ENCODE results near the gene SLFN5. TPM values are rescaled to one million over a fixed set of nuclear protein-coding genes. Genes with fewer than 3 reads are reported as not detected.
"Not testable (repeated sequence)": the region's sequence is repeated elsewhere in the genome, so short reads cannot be mapped to it uniquely, and the experiment has no call there.

The SLFN5 gene
- total RNA-seq, 1 experiment from 2014 or later: 17.3 TPM

- no peaks in the 10 kb centered on the region for H4K20me1 ChIP-seq (ENCODE audit: insufficient read depth)
- DNase-seq: no peak
- no peaks in the 10 kb centered on the region for H3K9me2 ChIP-seq (ENCODE audit: insufficient read depth)
- no peaks in the 10 kb centered on the region for H3K79me2 ChIP-seq (ENCODE audit: low read depth)
- no TSS peak for BruUV-seq (replicated peaks)
- no peak overlapping the region for H3K4me2 ChIP-seq
- no peak overlapping the region for H3K27ac ChIP-seq
- H2AFZ ChIP-seq: no peak overlapping the region
- H3F3A ChIP-seq (ENCODE audit: insufficient read depth, low read depth): no peaks in the 10 kb centered on the region
- H3K9me3 ChIP-seq (ENCODE audit: insufficient read depth, low read depth): no peaks in the 10 kb centered on the region
- H3K36me3 ChIP-seq (ENCODE audit: low read depth): no peaks in the 10 kb centered on the region
- H3K4me1 ChIP-seq (replicated peaks; ENCODE audit: insufficient read depth): no peaks in the 10 kb centered on the region
- no peak overlapping the region for H3K4me3 ChIP-seq
- peaks cover 32% of the 10 kb centered on the region for H3K27me3 ChIP-seq (ENCODE audit: insufficient read depth, low read depth)
- no peak for TF ChIP-seq EZH2 (IDR thresholded peaks at IDR 0.05; ENCODE audit: low read depth)
- TF ChIP-seq CTCF (conservative IDR thresholded peaks at IDR 0.05): no peak
- CTCF ChIA-PET: interaction anchor here (0.6 kb wide), 1 partner anchor 308 kb away, joined by 3 read pairs; no protein-coding TSS in a partner anchor
- intact Hi-C loops (cut with micrococcal nuclease; ENCODE audit: unreplicated experiment): no loop called here
- POLR2A ChIA-PET (ENCODE audit: unreplicated experiment): no interaction called here
Observed at GRCh38 chr17:35229638-35230037, 13.2 kb upstream of the SLFN5 start.

DNA sequence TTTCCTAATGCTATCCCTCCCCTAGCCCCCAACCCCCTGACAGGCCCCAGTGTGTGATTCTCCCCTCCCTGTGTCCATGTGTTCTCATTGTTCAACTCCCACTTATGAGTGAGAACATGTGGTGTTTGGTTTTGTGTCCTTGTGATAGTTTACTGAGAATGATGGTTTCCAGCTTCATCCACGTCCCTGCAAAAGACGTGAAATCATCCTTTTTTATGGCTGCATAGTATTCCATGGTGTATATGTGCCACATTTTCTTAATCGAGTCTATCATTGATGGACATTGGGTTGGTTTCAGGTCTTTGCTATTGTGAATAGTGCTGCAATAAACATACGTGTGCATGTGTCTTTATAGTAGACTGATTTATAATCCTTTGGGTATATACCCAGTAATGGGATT lies 8.6 kb upstream of the SLFN5 start:
- H3F3A ChIP-seq (ENCODE audit: insufficient read depth, low read depth); H3K27ac ChIP-seq; DNase-seq; H3K79me2 ChIP-seq (ENCODE audit: low read depth); H3K9me2 ChIP-seq (ENCODE audit: insufficient read depth); H4K20me1 ChIP-seq (ENCODE audit: insufficient read depth); H3K36me3 ChIP-seq (ENCODE audit: low read depth); H3K4me1 ChIP-seq (replicated peaks; ENCODE audit: insufficient read depth); POLR2A ChIA-PET (ENCODE audit: unreplicated experiment); intact Hi-C loops (cut with micrococcal nuclease; ENCODE audit: unreplicated experiment); BruUV-seq (replicated peaks); H3K4me2 ChIP-seq; H3K9me3 ChIP-seq (ENCODE audit: insufficient read depth, low read depth); H3K4me3 ChIP-seq; H2AFZ ChIP-seq; CTCF ChIA-PET: not testable (repeated sequence)
- H3K27me3 ChIP-seq (ENCODE audit: insufficient read depth, low read depth): peaks cover 15% of the 10 kb centered on the region

GRCh38 chr17:35235289-35235688 lies 7.6 kb upstream of the SLFN5 start:
- H3K9me2 ChIP-seq (ENCODE audit: insufficient read depth): no peaks in the 10 kb centered on the region
- intact Hi-C loops (cut with micrococcal nuclease; ENCODE audit: unreplicated experiment): no loop called here

More at GRCh38 chr17:35235289-35235688, 7.6 kb upstream of the SLFN5 start:
- Histone ChIP-seq H3K4me2 (no peak overlapping the region), H2AFZ (no peak overlapping the region), H3K27me3 (ENCODE audit: insufficient read depth, low read depth) (peaks cover 6% of the 10 kb centered on the region), H3F3A (ENCODE audit: insufficient read depth, low read depth) (no peaks in the 10 kb centered on the region), H3K27ac (no peak overlapping the region), H3K79me2 (ENCODE audit: low read depth) (no peaks in the 10 kb centered on the region), H4K20me1 (ENCODE audit: insufficient read depth) (no peaks in the 10 kb centered on the region), H3K4me3 (no peak overlapping the region), H3K4me1 (replicated peaks; ENCODE audit: insufficient read depth) (no peaks in the 10 kb centered on the region), H3K36me3 (ENCODE audit: low read depth) (no peaks in the 10 kb centered on the region), H3K9me3 (ENCODE audit: insufficient read depth, low read depth) (no peaks in the 10 kb centered on the region)
- ChIA-PET POLR2A (ENCODE audit: unreplicated experiment) (interaction anchor here (0.5 kb wide), 1 partner anchor 126 kb away, joined by 4 read pairs; no protein-coding TSS in a partner anchor), CTCF (no interaction called here)
- no peak for DNase-seq
- no peak for TF ChIP-seq EZH2 (IDR thresholded peaks at IDR 0.05; ENCODE audit: low read depth)
- TF ChIP-seq CTCF (conservative IDR thresholded peaks at IDR 0.05): no peak
- no TSS peak for BruUV-seq (replicated peaks)
